Fibroblast of lung (primary cell): Measurements from ENCODE around the gene RNF2.

Experiments used
- EZH2 ChIP-seq: IDR thresholded peaks from 2 replicates; pipeline ENCODE4 v1.5.1; 2012; ENCODE audit warnings: low read length, control low read depth, mild to moderate bottlenecking; ENCODE audit errors: missing control alignments
- TF ChIP-seq, protein P1 (sequence below), 2 donors: IDR thresholded peaks in 1 of 2; conservative IDR thresholded peaks in 1 of 2; 1 replicate in 1 of 2; 2 replicates in 1 of 2; pipeline ENCODE4 v1.5.1; 2011 to 2012; ENCODE audit warnings: low read length in 2 of 2, control low read depth in 1 of 2, inconsistent platforms in 1 of 2, low read depth in 1 of 2, mild to moderate bottlenecking in 1 of 2

DNA sequence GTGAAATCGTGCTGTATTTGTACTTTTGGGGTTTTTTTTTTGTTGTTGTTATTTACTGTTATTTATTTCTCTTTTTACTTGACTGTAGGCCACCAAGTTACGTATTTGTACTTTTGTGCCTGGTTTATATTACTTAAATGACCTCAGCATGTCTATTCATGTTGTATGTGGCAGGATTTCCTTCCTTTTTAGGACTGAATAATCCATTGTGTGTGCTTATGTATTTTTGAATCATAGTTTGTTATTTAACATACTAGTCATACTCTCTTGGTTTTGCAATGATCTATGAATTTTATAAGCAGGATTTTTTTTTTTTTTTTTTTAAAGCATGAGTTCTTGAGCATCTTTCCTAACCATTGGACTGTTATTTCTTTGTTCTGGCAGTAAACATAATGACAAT, 51.2 kb downstream of the RNF2 start:
- TF ChIP-seq, protein P1, sequence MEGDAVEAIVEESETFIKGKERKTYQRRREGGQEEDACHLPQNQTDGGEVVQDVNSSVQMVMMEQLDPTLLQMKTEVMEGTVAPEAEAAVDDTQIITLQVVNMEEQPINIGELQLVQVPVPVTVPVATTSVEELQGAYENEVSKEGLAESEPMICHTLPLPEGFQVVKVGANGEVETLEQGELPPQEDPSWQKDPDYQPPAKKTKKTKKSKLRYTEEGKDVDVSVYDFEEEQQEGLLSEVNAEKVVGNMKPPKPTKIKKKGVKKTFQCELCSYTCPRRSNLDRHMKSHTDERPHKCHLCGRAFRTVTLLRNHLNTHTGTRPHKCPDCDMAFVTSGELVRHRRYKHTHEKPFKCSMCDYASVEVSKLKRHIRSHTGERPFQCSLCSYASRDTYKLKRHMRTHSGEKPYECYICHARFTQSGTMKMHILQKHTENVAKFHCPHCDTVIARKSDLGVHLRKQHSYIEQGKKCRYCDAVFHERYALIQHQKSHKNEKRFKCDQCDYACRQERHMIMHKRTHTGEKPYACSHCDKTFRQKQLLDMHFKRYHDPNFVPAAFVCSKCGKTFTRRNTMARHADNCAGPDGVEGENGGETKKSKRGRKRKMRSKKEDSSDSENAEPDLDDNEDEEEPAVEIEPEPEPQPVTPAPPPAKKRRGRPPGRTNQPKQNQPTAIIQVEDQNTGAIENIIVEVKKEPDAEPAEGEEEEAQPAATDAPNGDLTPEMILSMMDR (conservative IDR thresholded peaks at IDR 0.05 in 1 of 2, IDR thresholded peaks at IDR 0.05 in 1 of 2; ENCODE audit: low read depth in 1 of 2, low read length in 2 of 2), result no peak
- no peak for TF ChIP-seq EZH2
